OCI-LY1 (cell line): ENCODE measurements around the gene LRRC55.

Experiments used
- CTCF ChIP-seq: fragments of 200-600 bp; sonication (generic), shearing (Covaris generic); IDR thresholded peaks from 2 replicates; pipeline ENCODE4 v1.5.1; 2017; ENCODE audit warnings: mild to moderate bottlenecking, antibody characterized with exemption, low read length, moderate library complexity, mixed read lengths
- EZH2 ChIP-seq: fragments of 200-600 bp; sonication (generic), shearing (Covaris generic); IDR thresholded peaks from 2 replicates; pipeline ENCODE4 v1.8.0; 2017; ENCODE audit warnings: borderline replicate concordance, mixed run types, mild to moderate bottlenecking, antibody characterized with exemption, low read length, moderate library complexity, mixed read lengths

- TF ChIP-seq CTCF (no peak), EZH2 (no peak)
Observed at GRCh38 chr11:57231539-57232253, 49.9 kb downstream of the LRRC55 start.
